Right atrium auricular region (tissue), 2 donors: ENCODE results near the gene ZNF232. TPM values are rescaled to one million over a fixed set of nuclear protein-coding genes. Genes with fewer than 3 reads are reported as not detected.

Source experiments
- DNase-seq: peaks from one replicate; pipeline ENCODE4 v3.0.0-alpha.2; 2019; ENCODE audit warnings: low spot score
- H3K27ac ChIP-seq, 2 donors: fragments of 200-600 bp; sonication (generic); 1 replicate in 1 of 2; 2 replicates in 1 of 2; pipeline ENCODE4 v1.5.1; 2016 to 2019
- H3K27me3 ChIP-seq, 2 donors: fragments of 200-600 bp; sonication (generic); one replicate each; pipeline versions ENCODE4 v1.5.1 to v1.6.0; 2017 to 2019
- H3K36me3 ChIP-seq: fragments of 200-600 bp; sonication (generic); one replicate; pipeline ENCODE4 v1.5.1; 2016
- H3K4me1 ChIP-seq, 2 donors: fragments of 200-600 bp; sonication (generic); one replicate each; pipeline versions ENCODE4 v1.5.1 to v1.6.0; 2017 to 2019
- H3K4me3 ChIP-seq, 2 donors: fragments of 200-600 bp; sonication (generic); 1 replicate in 1 of 2; 2 replicates in 1 of 2; pipeline ENCODE4 v1.5.1; 2017 to 2019; ENCODE audit warnings: mild to moderate bottlenecking in 1 of 2, moderate library complexity in 1 of 2
- H3K9me3 ChIP-seq, 2 donors: fragments of 200-600 bp; sonication (generic); one replicate each; pipeline ENCODE4 v1.5.1; 2019
- CTCF ChIP-seq, 2 donors: fragments of 200-600 bp; sonication (generic); IDR thresholded peaks; one replicate each; pipeline ENCODE4 v1.5.1; 2019; ENCODE audit warnings: antibody characterized with exemption in 2 of 2
- total RNA-seq, 2 donors: library from RNA; depleted of rRNA; stranded (reverse); fragments of >200 nt; gene quantifications; one replicate each; pipeline ENCODE4 v1.1.0, GENCODE V29; 2016

ZNF232 gene
- total RNA-seq, 2 donors from 2014 or later = 2.7 to 5.6 TPM

GRCh38 chr17:5069724-5070123 lies 42.0 kb downstream of the ZNF232 start:
- no peaks in the 10 kb centered on the region for H3K27me3 ChIP-seq
- H3K9me3 ChIP-seq = no peaks in the 10 kb centered on the region
- no peak overlapping the region for H3K4me3 ChIP-seq
- no peak overlapping the region for H3K27ac ChIP-seq
- H3K36me3 ChIP-seq = no peaks in the 10 kb centered on the region
- H3K4me1 ChIP-seq = no peaks in the 10 kb centered on the region
- no peak for DNase-seq
- no peak for TF ChIP-seq CTCF (IDR thresholded peaks at IDR 0.05)

- TF ChIP-seq CTCF (IDR thresholded peaks at IDR 0.05) = no peak
- Histone ChIP-seq H3K27ac (no peak overlapping the region), H3K9me3 (no peaks in the 10 kb centered on the region), H3K4me3 (no peak overlapping the region), H3K4me1 (no peaks in the 10 kb centered on the region), H3K36me3 (no peaks in the 10 kb centered on the region), H3K27me3 (no peaks in the 10 kb centered on the region)
- no peak for DNase-seq
Observed at GRCh38 chr17:5068236-5068635, 43.4 kb downstream of the ZNF232 start.

- Histone ChIP-seq H3K9me3 (no peaks in the 10 kb centered on the region), H3K27me3 (no peaks in the 10 kb centered on the region), H3K36me3 (no peaks in the 10 kb centered on the region), H3K27ac (no peak overlapping the region), H3K4me1 (no peaks in the 10 kb centered on the region), H3K4me3 (no peak overlapping the region)
- TF ChIP-seq CTCF (IDR thresholded peaks at IDR 0.05) = no peak
- no peak for DNase-seq
Observed at GRCh38 chr17:5065227-5065744, 46.4 kb downstream of the ZNF232 start.

Other genes with a start within 250 kb of the ZNF232 start
- gene C17orf107, start 212.3 kb downstream of the ZNF232 start, total RNA-seq = 1 to 10 TPM; 1.7 to 4.2 TPM
- gene CHRNE, start 208.8 kb downstream of the ZNF232 start, total RNA-seq = 100 to 1,000 TPM in 1 of 2 donors, 10 to 100 TPM in 1; 49.3 to 167 TPM
- not detected for gene GP1BA, start 179.6 kb downstream of the ZNF232 start, total RNA-seq
- 100 to 1,000 TPM in 1 of 2 donors, 10 to 100 TPM in 1; 99.5 to 188 TPM for gene SLC25A11, start 171.8 kb downstream of the ZNF232 start, total RNA-seq
- 10 to 100 TPM; 66.9 to 68.6 TPM for gene RNF167, start 171.6 kb downstream of the ZNF232 start, total RNA-seq
- gene PFN1, start 163.3 kb downstream of the ZNF232 start, total RNA-seq = 100 to 1,000 TPM; 218 to 425 TPM
- 100 to 1,000 TPM; 235 to 563 TPM for gene ENO3, start 160.8 kb downstream of the ZNF232 start, total RNA-seq
- 100 to 1,000 TPM in 1 of 2 donors, 10 to 100 TPM in 1; 83.9 to 122 TPM for gene SPAG7, start 144.1 kb downstream of the ZNF232 start, total RNA-seq
- 10 to 100 TPM; 20.3 to 24.7 TPM for gene CAMTA2, start 124.2 kb downstream of the ZNF232 start, total RNA-seq
- gene INCA1, start 114.4 kb downstream of the ZNF232 start, total RNA-seq = 1 to 10 TPM; 1.7 to 2.9 TPM
- gene KIF1C, start 113.9 kb downstream of the ZNF232 start, total RNA-seq = 100 to 1,000 TPM; 179 to 232 TPM
- not detected for gene SLC52A1, start 76.5 kb downstream of the ZNF232 start, total RNA-seq
- gene ZFP3, start 33.4 kb downstream of the ZNF232 start, total RNA-seq = 1 to 10 TPM; 7.2 to 7.4 TPM
- not detected for gene USP6, start 4.2 kb upstream of the ZNF232 start, total RNA-seq
- gene ZNF594, start 80.0 kb upstream of the ZNF232 start, total RNA-seq = 1 to 10 TPM; 4.7 to 4.8 TPM
- gene SCIMP, start 123.0 kb upstream of the ZNF232 start, total RNA-seq = 1 to 10 TPM; 1.1 to 2.8 TPM
- 10 to 100 TPM; 29.6 to 34.1 TPM for gene RABEP1, start 170.4 kb upstream of the ZNF232 start, total RNA-seq